WTC11 (cell line): ENCODE results near the gene RPL23. TPM values are rescaled to one million over a fixed set of nuclear protein-coding genes. Genes with fewer than 3 reads are reported as not detected.
A peak's percentile ranks its signal among the peaks of the same experiment; 100 is the strongest.

Experiments
- ATAC-seq: fragments of 200-7000 bp; cut with Tn5 transposase; 2 replicates; pipeline ENCODE4 v1.10.0; 2021; ENCODE audit warnings: mild to moderate bottlenecking, moderate library complexity
- CTCF ChIA-PET: fragments of 300-600 bp; sonication (Branson Sonifier 250); formaldehyde crosslinking; loops from one replicate; lab custom pipeline; 2021; ENCODE audit warnings: antibody characterized with exemption; lab: Charles Lee
- POLR2A ChIA-PET: fragments of 350-600 bp; sonication (Branson Sonifier 250); formaldehyde crosslinking; loops from one replicate; lab custom pipeline; 2021; ENCODE audit warnings: antibody characterized with exemption; lab: Charles Lee
- DNase-seq: peaks from one replicate; pipeline ENCODE4 v3.0.0; 2021; ENCODE audit warnings: low spot score
- H3K27ac Mint-ChIP-seq: 2 replicates; pipeline ENCODE4 v1.8.0; 2021; ENCODE audit warnings: mixed read lengths
- H3K27me3 Mint-ChIP-seq: 2 replicates; pipeline ENCODE4 v1.8.0; 2021; ENCODE audit warnings: low read depth, mild to moderate bottlenecking, moderate library complexity, mixed read lengths
- H3K36me3 Mint-ChIP-seq: 2 replicates; pipeline ENCODE4 v1.8.0; 2021; ENCODE audit warnings: mixed read lengths
- H3K4me1 Mint-ChIP-seq: 2 replicates; pipeline ENCODE4 v1.8.0; 2022; ENCODE audit warnings: mixed read lengths
- H3K4me3 Mint-ChIP-seq: 2 replicates; pipeline ENCODE4 v1.8.0; 2021; ENCODE audit warnings: mild to moderate bottlenecking, moderate library complexity, mixed read lengths
- H3K9me3 Mint-ChIP-seq: 2 replicates; pipeline ENCODE4 v1.8.0; 2021; ENCODE audit warnings: mixed read lengths
- CDX4 ChIP-seq: fragments of 250-450 bp; sonication (Bioruptor Pico); IDR thresholded peaks from 2 replicates; pipeline ENCODE4 v1.9.0; 2021; ENCODE audit warnings: moderate library complexity, mild to moderate bottlenecking, inconsistent platforms, borderline replicate concordance
- E2F5 ChIP-seq: sonication (generic); formaldehyde crosslinking; IDR thresholded peaks from 2 replicates; pipeline ENCODE4 v1.8.1; 2022; ENCODE audit warnings: mild to moderate bottlenecking, moderate library complexity, missing genetic modification reagents
- ERG ChIP-seq: fragments of 250-450 bp; sonication (Bioruptor Pico); IDR thresholded peaks from 2 replicates; pipeline ENCODE4 v1.8.0; 2021; ENCODE audit warnings: mild to moderate bottlenecking
- ESRRA ChIP-seq: sonication (generic); formaldehyde crosslinking; IDR thresholded peaks from 2 replicates; pipeline ENCODE4 v1.8.1; 2022; ENCODE audit warnings: mild to moderate bottlenecking, missing genetic modification reagents, borderline replicate concordance
- ETV6 ChIP-seq: sonication (generic); formaldehyde crosslinking; IDR thresholded peaks from 2 replicates; pipeline ENCODE4 v1.8.1; 2022; ENCODE audit warnings: mild to moderate bottlenecking, missing genetic modification reagents
- FOXP1 ChIP-seq: sonication (generic); formaldehyde crosslinking; IDR thresholded peaks from 2 replicates; pipeline ENCODE4 v1.8.0; 2022; ENCODE audit warnings: missing genetic modification reagents, mild to moderate bottlenecking, moderate library complexity, borderline replicate concordance
- GABPB1 ChIP-seq: sonication (generic); formaldehyde crosslinking; IDR thresholded peaks from 2 replicates; pipeline ENCODE4 v1.8.1; 2023; ENCODE audit warnings: mild to moderate bottlenecking, missing genetic modification reagents
- GRHL2 ChIP-seq: fragments of 250-450 bp; sonication (Bioruptor Pico); IDR thresholded peaks from 2 replicates; pipeline ENCODE4 v1.8.0; 2022; ENCODE audit warnings: mild to moderate bottlenecking, moderate library complexity; ENCODE audit not compliant: insufficient replicate concordance, severe bottlenecking
- IRF2 ChIP-seq: sonication (generic); formaldehyde crosslinking; IDR thresholded peaks from 2 replicates; pipeline ENCODE4 v1.8.0; 2022; ENCODE audit warnings: low read depth, missing genetic modification reagents, borderline replicate concordance
- JAZF1 ChIP-seq: fragments of 250-450 bp; sonication (Bioruptor Pico); IDR thresholded peaks from 2 replicates; pipeline ENCODE4 v1.9.0; 2021; ENCODE audit warnings: moderate library complexity, mild to moderate bottlenecking, inconsistent platforms
- KAT7 ChIP-seq: sonication (generic); formaldehyde crosslinking; IDR thresholded peaks from 2 replicates; pipeline ENCODE4 v1.8.1; 2023; ENCODE audit warnings: missing genetic modification reagents, mild to moderate bottlenecking, borderline replicate concordance
- MXD4 ChIP-seq: fragments of 250-450 bp; sonication (Bioruptor Pico); IDR thresholded peaks from 2 replicates; pipeline ENCODE4 v1.8.0; 2021; ENCODE audit warnings: mild to moderate bottlenecking, moderate library complexity, borderline replicate concordance
- MYBL2 ChIP-seq: sonication (generic); formaldehyde crosslinking; IDR thresholded peaks from 2 replicates; pipeline ENCODE4 v1.8.1; 2023; ENCODE audit warnings: mild to moderate bottlenecking, moderate library complexity, missing genetic modification reagents
- NFYB ChIP-seq: sonication (generic); formaldehyde crosslinking; conservative IDR thresholded peaks from 2 replicates; pipeline ENCODE4 v1.8.0; 2022; ENCODE audit warnings: low read depth, missing genetic modification reagents
- PRDM15 ChIP-seq: sonication (generic); formaldehyde crosslinking; IDR thresholded peaks from 2 replicates; pipeline ENCODE4 v1.8.0; 2022; ENCODE audit warnings: missing genetic modification reagents
- SMAD4 ChIP-seq: sonication (generic); formaldehyde crosslinking; IDR thresholded peaks from 2 replicates; pipeline ENCODE4 v1.8.0; 2022; ENCODE audit warnings: mild to moderate bottlenecking, missing genetic modification reagents
- TP53 ChIP-seq: sonication (generic); formaldehyde crosslinking; IDR thresholded peaks from 2 replicates; pipeline ENCODE4 v1.8.1; 2023; ENCODE audit warnings: mild to moderate bottlenecking, missing genetic modification reagents
- USF2 ChIP-seq: sonication (generic); formaldehyde crosslinking; IDR thresholded peaks from 2 replicates; pipeline ENCODE4 v1.8.1; 2023; ENCODE audit warnings: mild to moderate bottlenecking, missing genetic modification reagents, moderate library complexity
- ZNF281 ChIP-seq: sonication (generic); formaldehyde crosslinking; IDR thresholded peaks from 2 replicates; pipeline ENCODE4 v1.8.0; 2023; ENCODE audit warnings: mild to moderate bottlenecking, missing genetic modification reagents
- ZNF671 ChIP-seq: fragments of 250-450 bp; sonication (Bioruptor Pico); IDR thresholded peaks from 2 replicates; pipeline ENCODE4 v1.8.0; 2021; ENCODE audit warnings: mild to moderate bottlenecking
- total RNA-seq: library from RNA; stranded (reverse); gene quantifications from 3 replicates; pipeline ENCODE4 v1.2.3, GENCODE V29; 2021

The RPL23 gene
- total RNA-seq, 1 experiment from 2014 or later = 1,832 TPM

- TF ChIP-seq ERG (CRISPR knock-in tag) (peak; percentile 69; the same call in 1 of the 2 replicates), NFYB (peak; percentile 41; the same call in 1 of the 2 replicates), KAT7 (CRISPR knock-in tag) (peak; percentile 6; the same call in 1 of the 2 replicates), JAZF1 (CRISPR knock-in tag) (no peak), IRF2 (peak; percentile 41; the same call in 1 of the 2 replicates), ETV6 (CRISPR knock-in tag) (peak; percentile 43; the same call in 1 of the 2 replicates), ZNF281 (CRISPR knock-in tag) (no peak), TP53 (CRISPR knock-in tag) (no peak), FOXP1 (peak; percentile 70; the same call in 1 of the 2 replicates), ZNF671 (peak; percentile 44; the same call in 1 of the 2 replicates), PRDM15 (CRISPR knock-in tag) (peak; percentile 90), E2F5 (0 out of 2 replicates have a peak, but pooled peaks have one; percentile 22), MXD4 (CRISPR knock-in tag) (no peak), GRHL2 (CRISPR knock-in tag) (no peak)
- TF ChIP-seq, all 79 proteins: peak for 24
Measured at GRCh38 chr17:38799501-38800236, 53.9 kb downstream of the RPL23 start, which contains the start of gene PIP4K2B (continued).

- ChIA-PET CTCF (interaction anchor here (0.6 kb wide), 1 partner anchor 55 kb away, joined by 3 read pairs; the partner anchor contains the start of gene RPL23), POLR2A (interaction anchor here (0.6 to 0.7 kb wide), 2 partner anchors 8 to 169 kb away, joined by 3 read pairs; partner anchors contain the start of gene FBXO47)
- DNase-seq (no peak), ATAC-seq (peak; percentile 9)
- Mint-ChIP-seq H3K27me3 (no peaks in the 10 kb centered on the region), H3K4me1 (peaks cover 21% of the 10 kb centered on the region), H3K4me3 (peak overlapping the region; percentile 98), H3K36me3 (peaks cover 46% of the 10 kb centered on the region), H3K9me3 (no peaks in the 10 kb centered on the region), H3K27ac (peak overlapping the region; percentile 96)
- TF ChIP-seq ESRRA (CRISPR knock-in tag) = no peak
- TF ChIP-seq USF2 (CRISPR knock-in tag) = 0 out of 2 replicates have a peak, but pooled peaks have one; percentile 9
- TF ChIP-seq ERG (CRISPR knock-in tag) = no peak
- peak; percentile 33; the same call in 1 of the 2 replicates for TF ChIP-seq KAT7 (CRISPR knock-in tag)
- no peak for TF ChIP-seq CDX4 (CRISPR knock-in tag)
- TF ChIP-seq GABPB1 (CRISPR knock-in tag) = 0 out of 2 replicates have a peak, but pooled peaks have one; percentile 12
- no peak for TF ChIP-seq SMAD4 (CRISPR knock-in tag)
- TF ChIP-seq MYBL2 (CRISPR knock-in tag) = no peak
Measured at GRCh38 chr17:38798614-38799500, 54.7 kb downstream of the RPL23 start.
